DOHH2 (cell line): ENCODE data around the gene ETF1.

Experiments used
- CTCF ChIP-seq: fragments of 200-600 bp; sonication (generic); IDR thresholded peaks from one replicate; pipeline ENCODE4 v1.5.1; 2014; ENCODE audit warnings: antibody characterized with exemption, mild to moderate bottlenecking, low read depth, low read length; ENCODE audit not compliant: poor library complexity, severe bottlenecking
- EZH2phosphoT487 ChIP-seq: fragments of 200-600 bp; sonication (generic); IDR thresholded peaks from 2 replicates; pipeline ENCODE4 v1.6.1; 2017; ENCODE audit warnings: borderline replicate concordance, mild to moderate bottlenecking, antibody characterized with exemption, low read length, moderate library complexity, mixed read lengths

- no peak for TF ChIP-seq CTCF
- TF ChIP-seq EZH2phosphoT487, result no peak
These were observed 9.6 kb upstream of the ETF1 start for GRCh38 chr5:138552657-138553056.
